Neural cell (in vitro differentiated cells): Measurements from ENCODE around the gene ENDOD1. TPM values are rescaled to one million over a fixed set of nuclear protein-coding genes. Genes with fewer than 3 reads are reported as not detected.

Experiments used
- H2AFZ ChIP-seq: fragments of 200-600, 300-800 bp; sonication (generic), shearing (Covaris generic); 2 replicates; pipeline ENCODE4 v1.6.0; 2014; ENCODE audit warnings: low read depth, mild to moderate bottlenecking, antibody characterized with exemption, low read length, moderate library complexity
- H3F3A ChIP-seq: fragments of 200-600 bp; shearing (Covaris generic); 2 replicates; pipeline ENCODE4 v1.6.1; 2016; ENCODE audit warnings: mild to moderate bottlenecking, moderate library complexity, mixed read lengths, antibody characterized with exemption, low read length; ENCODE audit not compliant: insufficient read depth, poor library complexity, severe bottlenecking
- H3K27ac ChIP-seq: fragments of 200-600, 300-800 bp; sonication (generic), shearing (Covaris generic); 2 replicates; pipeline ENCODE4 v1.5.1; 2014; ENCODE audit warnings: mild to moderate bottlenecking, low read length, moderate library complexity
- H3K27me3 ChIP-seq: fragments of 300-800, 200-600 bp; sonication (generic), shearing (Covaris generic); 2 replicates; pipeline ENCODE4 v1.6.0; 2014; ENCODE audit warnings: mild to moderate bottlenecking, low read depth, low read length, moderate library complexity; ENCODE audit not compliant: insufficient read depth
- H3K36me3 ChIP-seq: fragments of 300-800, 200-600 bp; sonication (generic), shearing (Covaris generic); 2 replicates; pipeline ENCODE4 v1.5.1; 2014; ENCODE audit warnings: mild to moderate bottlenecking, antibody characterized with exemption, low read length, moderate library complexity; ENCODE audit not compliant: insufficient read depth
- H3K4me2 ChIP-seq: fragments of 300-800, 200-600 bp; sonication (generic), shearing (Covaris generic); 2 replicates; pipeline ENCODE4 v1.6.0; 2014; ENCODE audit warnings: mild to moderate bottlenecking, low read length
- H3K4me3 ChIP-seq: fragments of 300-800, 200-600 bp; sonication (generic), shearing (Covaris generic); 2 replicates; pipeline ENCODE4 v1.5.1; 2014; ENCODE audit warnings: mild to moderate bottlenecking, low read length, moderate library complexity
- H3K79me2 ChIP-seq: fragments of 200-600 bp; shearing (Covaris generic); replicated peaks from 2 replicates; pipeline ENCODE4 v1.6.0; 2014; ENCODE audit warnings: mild to moderate bottlenecking, low read length, moderate library complexity; ENCODE audit not compliant: insufficient read depth
- H3K9ac ChIP-seq: fragments of 300-800, 200-600 bp; sonication (generic), shearing (Covaris generic); 2 replicates; pipeline ENCODE4 v1.6.1; 2016; ENCODE audit warnings: mild to moderate bottlenecking, low read length, mixed read lengths
- H3K9me2 ChIP-seq: fragments of 200-600 bp; shearing (Covaris generic); 2 replicates; pipeline ENCODE4 v1.6.1; 2016; ENCODE audit warnings: mild to moderate bottlenecking, low read length, mixed read lengths; ENCODE audit not compliant: insufficient read depth
- H3K9me3 ChIP-seq: fragments of 200-600, 300-800 bp; sonication (generic), shearing (Covaris generic); 2 replicates; pipeline ENCODE4 v1.6.1; 2016; ENCODE audit warnings: mild to moderate bottlenecking, mixed run types, low read length, moderate library complexity, mixed read lengths
- H4K20me1 ChIP-seq: fragments of 200-600 bp; shearing (Covaris generic); 2 replicates; pipeline ENCODE4 v1.6.1; 2016; ENCODE audit warnings: mild to moderate bottlenecking, mixed run types; ENCODE audit not compliant: insufficient read depth
- EP300 ChIP-seq: fragments of 450-650 bp; conservative IDR thresholded peaks from 2 replicates; pipeline ENCODE4 v1.6.1; 2014; ENCODE audit warnings: antibody characterized with exemption, mild to moderate bottlenecking, moderate library complexity; ENCODE audit not compliant: poor library complexity, severe bottlenecking
- EZH2 ChIP-seq: fragments of 200-600, 300-800 bp; shearing (Covaris generic), sonication (generic); IDR thresholded peaks from 2 replicates; pipeline ENCODE4 v1.6.1; 2014; ENCODE audit warnings: antibody characterized with exemption, low read length, borderline replicate concordance, mild to moderate bottlenecking; ENCODE audit not compliant: insufficient read depth, poor library complexity, severe bottlenecking
- MXI1 ChIP-seq: fragments of 450-650 bp; conservative IDR thresholded peaks from 2 replicates; pipeline ENCODE4 v1.6.1; 2014; ENCODE audit warnings: antibody characterized with exemption, mild to moderate bottlenecking; ENCODE audit not compliant: poor library complexity, severe bottlenecking
- POLR2AphosphoS5 ChIP-seq: IDR thresholded peaks from 2 replicates; pipeline ENCODE4 v1.6.1; 2012
- RAD21 ChIP-seq: fragments of 450-650 bp; conservative IDR thresholded peaks from 2 replicates; pipeline ENCODE4 v1.6.1; 2014; ENCODE audit warnings: antibody characterized with exemption, mild to moderate bottlenecking, moderate library complexity
- SMC3 ChIP-seq: fragments of 450-650 bp; conservative IDR thresholded peaks from 2 replicates; pipeline ENCODE4 v1.6.1; 2014; ENCODE audit warnings: antibody characterized with exemption, mild to moderate bottlenecking, moderate library complexity; ENCODE audit not compliant: poor library complexity
- TAF1 ChIP-seq: IDR thresholded peaks from 2 replicates; pipeline ENCODE4 v1.6.1; 2012; ENCODE audit warnings: low read depth
- polyA plus RNA-seq: library from polyadenylated mRNA; depleted of rRNA; stranded (reverse); fragments of >200 nt; gene quantifications from 2 replicates; pipeline ENCODE4 v1.2.3, GENCODE V29; 2014
- TF ChIP-seq, protein P1 (sequence below): fragments of 450-650 bp; IDR thresholded peaks from 2 replicates; pipeline ENCODE4 v1.5.1; 2014; ENCODE audit warnings: antibody characterized with exemption, mild to moderate bottlenecking, moderate library complexity; ENCODE audit not compliant: poor library complexity, severe bottlenecking
- TF ChIP-seq, protein P2 (sequence below): IDR thresholded peaks from 2 replicates; pipeline ENCODE4 v1.6.1; 2012; ENCODE audit warnings: borderline replicate concordance

The ENDOD1 gene
- polyA plus RNA-seq, 1 donor from 2014 or later = 4.9 TPM

GRCh38 chr11:95132956-95133355 lies 43.3 kb downstream of the ENDOD1 start:
- TF ChIP-seq EP300 = no peak
- TF ChIP-seq, protein P1, sequence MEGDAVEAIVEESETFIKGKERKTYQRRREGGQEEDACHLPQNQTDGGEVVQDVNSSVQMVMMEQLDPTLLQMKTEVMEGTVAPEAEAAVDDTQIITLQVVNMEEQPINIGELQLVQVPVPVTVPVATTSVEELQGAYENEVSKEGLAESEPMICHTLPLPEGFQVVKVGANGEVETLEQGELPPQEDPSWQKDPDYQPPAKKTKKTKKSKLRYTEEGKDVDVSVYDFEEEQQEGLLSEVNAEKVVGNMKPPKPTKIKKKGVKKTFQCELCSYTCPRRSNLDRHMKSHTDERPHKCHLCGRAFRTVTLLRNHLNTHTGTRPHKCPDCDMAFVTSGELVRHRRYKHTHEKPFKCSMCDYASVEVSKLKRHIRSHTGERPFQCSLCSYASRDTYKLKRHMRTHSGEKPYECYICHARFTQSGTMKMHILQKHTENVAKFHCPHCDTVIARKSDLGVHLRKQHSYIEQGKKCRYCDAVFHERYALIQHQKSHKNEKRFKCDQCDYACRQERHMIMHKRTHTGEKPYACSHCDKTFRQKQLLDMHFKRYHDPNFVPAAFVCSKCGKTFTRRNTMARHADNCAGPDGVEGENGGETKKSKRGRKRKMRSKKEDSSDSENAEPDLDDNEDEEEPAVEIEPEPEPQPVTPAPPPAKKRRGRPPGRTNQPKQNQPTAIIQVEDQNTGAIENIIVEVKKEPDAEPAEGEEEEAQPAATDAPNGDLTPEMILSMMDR = no peak
- TF ChIP-seq, protein P2, sequence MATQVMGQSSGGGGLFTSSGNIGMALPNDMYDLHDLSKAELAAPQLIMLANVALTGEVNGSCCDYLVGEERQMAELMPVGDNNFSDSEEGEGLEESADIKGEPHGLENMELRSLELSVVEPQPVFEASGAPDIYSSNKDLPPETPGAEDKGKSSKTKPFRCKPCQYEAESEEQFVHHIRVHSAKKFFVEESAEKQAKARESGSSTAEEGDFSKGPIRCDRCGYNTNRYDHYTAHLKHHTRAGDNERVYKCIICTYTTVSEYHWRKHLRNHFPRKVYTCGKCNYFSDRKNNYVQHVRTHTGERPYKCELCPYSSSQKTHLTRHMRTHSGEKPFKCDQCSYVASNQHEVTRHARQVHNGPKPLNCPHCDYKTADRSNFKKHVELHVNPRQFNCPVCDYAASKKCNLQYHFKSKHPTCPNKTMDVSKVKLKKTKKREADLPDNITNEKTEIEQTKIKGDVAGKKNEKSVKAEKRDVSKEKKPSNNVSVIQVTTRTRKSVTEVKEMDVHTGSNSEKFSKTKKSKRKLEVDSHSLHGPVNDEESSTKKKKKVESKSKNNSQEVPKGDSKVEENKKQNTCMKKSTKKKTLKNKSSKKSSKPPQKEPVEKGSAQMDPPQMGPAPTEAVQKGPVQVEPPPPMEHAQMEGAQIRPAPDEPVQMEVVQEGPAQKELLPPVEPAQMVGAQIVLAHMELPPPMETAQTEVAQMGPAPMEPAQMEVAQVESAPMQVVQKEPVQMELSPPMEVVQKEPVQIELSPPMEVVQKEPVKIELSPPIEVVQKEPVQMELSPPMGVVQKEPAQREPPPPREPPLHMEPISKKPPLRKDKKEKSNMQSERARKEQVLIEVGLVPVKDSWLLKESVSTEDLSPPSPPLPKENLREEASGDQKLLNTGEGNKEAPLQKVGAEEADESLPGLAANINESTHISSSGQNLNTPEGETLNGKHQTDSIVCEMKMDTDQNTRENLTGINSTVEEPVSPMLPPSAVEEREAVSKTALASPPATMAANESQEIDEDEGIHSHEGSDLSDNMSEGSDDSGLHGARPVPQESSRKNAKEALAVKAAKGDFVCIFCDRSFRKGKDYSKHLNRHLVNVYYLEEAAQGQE = no peak
- no peak for TF ChIP-seq MXI1
- no peak for TF ChIP-seq TAF1
- no peak for TF ChIP-seq EZH2
- H3K9me3 ChIP-seq = no peaks in the 10 kb centered on the region
- no peak overlapping the region for H3K27ac ChIP-seq
- H3K79me2 ChIP-seq = no peaks in the 10 kb centered on the region
- no peak overlapping the region for H3K4me2 ChIP-seq
- no peaks in the 10 kb centered on the region for H3F3A ChIP-seq
- no peaks in the 10 kb centered on the region for H3K36me3 ChIP-seq
- no peak overlapping the region for H3K9ac ChIP-seq
- H3K4me3 ChIP-seq = no peak overlapping the region
- no peaks in the 10 kb centered on the region for H4K20me1 ChIP-seq
- H2AFZ ChIP-seq = no peak overlapping the region
- no peaks in the 10 kb centered on the region for H3K27me3 ChIP-seq
- no peaks in the 10 kb centered on the region for H3K9me2 ChIP-seq

- Histone ChIP-seq H4K20me1 (no peaks in the 10 kb centered on the region), H3K9me2 (no peaks in the 10 kb centered on the region), H3K27ac (no peak overlapping the region), H3K27me3 (no peaks in the 10 kb centered on the region), H3F3A (no peaks in the 10 kb centered on the region), H2AFZ (no peak overlapping the region), H3K9ac (no peak overlapping the region), H3K79me2 (no peaks in the 10 kb centered on the region), H3K9me3 (no peaks in the 10 kb centered on the region), H3K4me3 (no peak overlapping the region), H3K36me3 (no peaks in the 10 kb centered on the region), H3K4me2 (no peak overlapping the region)
- no peak for TF ChIP-seq TAF1
- no peak for TF ChIP-seq SMC3
- no peak for TF ChIP-seq RAD21
- TF ChIP-seq, protein P2 = no peak
- no peak for TF ChIP-seq POLR2AphosphoS5
- TF ChIP-seq MXI1 = no peak
Measured at GRCh38 chr11:95134491-95134890, 44.8 kb downstream of the ENDOD1 start.
